ENCODE data around the gene ETV6.

ETV6 gene

GRCh38 chr12:11786638-11787365 is 137.3 kb downstream of the ETV6 start:
- DNase-seq = no peak

- no peak for DNase-seq
These were observed 138.0 kb downstream of the ETV6 start for GRCh38 chr12:11787437-11787836.

- DNase-seq = no peak
These were observed 138.7 kb downstream of the ETV6 start for GRCh38 chr12:11787933-11788849.

DNA sequence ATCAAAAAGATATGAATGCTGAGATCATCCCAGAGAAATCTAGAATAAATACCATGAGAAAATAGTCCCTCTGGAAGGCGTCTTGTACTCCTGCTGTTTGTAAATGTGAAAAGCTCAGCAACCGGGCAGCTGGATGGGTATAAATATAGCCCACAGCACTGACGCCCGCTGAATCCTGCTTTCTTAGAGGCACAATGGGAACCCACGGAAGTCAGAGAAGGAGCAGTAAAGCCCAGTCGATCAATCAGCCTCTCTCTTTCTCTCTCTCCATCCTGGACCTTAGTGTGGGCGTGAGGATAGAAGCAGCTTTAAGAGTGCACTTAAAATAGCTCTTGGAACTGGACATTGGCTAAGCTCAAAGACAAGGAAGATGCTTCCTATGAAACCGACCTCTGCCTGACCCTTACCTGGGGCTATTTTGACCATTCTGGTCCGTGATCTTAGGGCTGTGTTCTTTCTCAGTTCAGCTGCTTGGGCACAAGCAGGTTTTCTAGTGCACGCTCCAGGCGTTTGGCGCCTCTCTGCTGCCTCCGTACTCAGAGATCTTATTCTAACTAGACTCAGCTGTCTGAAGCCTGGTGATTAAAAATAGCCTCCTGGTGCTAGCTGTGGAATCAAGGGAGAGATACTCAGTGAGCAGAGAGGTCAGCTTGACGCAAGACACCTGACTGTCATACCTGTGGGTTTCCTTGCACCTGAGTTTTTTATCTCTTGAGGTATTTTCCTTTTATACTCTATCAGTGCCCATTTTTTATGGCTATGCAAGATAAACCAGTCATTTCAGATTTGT is 144.6 kb downstream of the ETV6 start:
- no peak for DNase-seq

GRCh38 chr12:11794751-11795150 is 145.3 kb downstream of the ETV6 start:
- no peak for DNase-seq

- DNase-seq = no peak
These were observed 145.9 kb downstream of the ETV6 start for GRCh38 chr12:11795192-11795912.

DNA sequence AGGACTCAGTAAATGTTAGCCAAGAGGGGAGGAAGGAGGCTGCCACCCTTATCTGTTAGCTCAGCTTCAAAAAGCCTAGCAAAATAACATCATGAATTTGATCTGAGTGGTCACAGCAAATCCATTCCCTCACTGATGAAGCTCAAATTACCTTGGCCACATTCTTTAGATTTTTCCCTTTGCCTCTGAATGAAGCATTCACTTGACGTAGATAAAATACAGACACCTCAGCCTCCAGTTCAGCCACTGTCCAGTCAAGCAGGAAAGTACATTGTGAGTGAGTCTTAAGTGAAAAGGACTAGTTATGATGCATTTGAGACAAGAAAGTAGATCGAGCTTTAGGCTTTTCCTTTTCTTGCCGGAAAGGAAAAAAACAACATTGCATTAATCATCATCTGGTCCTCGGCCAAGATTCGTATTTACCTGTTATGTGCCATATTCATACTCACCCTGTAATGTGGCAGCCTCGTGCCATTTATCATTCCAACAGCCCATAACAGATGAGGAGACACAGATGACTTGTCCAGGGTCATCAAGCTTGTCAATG is 146.5 kb downstream of the ETV6 start:
- no peak for DNase-seq

GRCh38 chr12:11797317-11797913 is 147.9 kb downstream of the ETV6 start:
- no peak for DNase-seq

DNA sequence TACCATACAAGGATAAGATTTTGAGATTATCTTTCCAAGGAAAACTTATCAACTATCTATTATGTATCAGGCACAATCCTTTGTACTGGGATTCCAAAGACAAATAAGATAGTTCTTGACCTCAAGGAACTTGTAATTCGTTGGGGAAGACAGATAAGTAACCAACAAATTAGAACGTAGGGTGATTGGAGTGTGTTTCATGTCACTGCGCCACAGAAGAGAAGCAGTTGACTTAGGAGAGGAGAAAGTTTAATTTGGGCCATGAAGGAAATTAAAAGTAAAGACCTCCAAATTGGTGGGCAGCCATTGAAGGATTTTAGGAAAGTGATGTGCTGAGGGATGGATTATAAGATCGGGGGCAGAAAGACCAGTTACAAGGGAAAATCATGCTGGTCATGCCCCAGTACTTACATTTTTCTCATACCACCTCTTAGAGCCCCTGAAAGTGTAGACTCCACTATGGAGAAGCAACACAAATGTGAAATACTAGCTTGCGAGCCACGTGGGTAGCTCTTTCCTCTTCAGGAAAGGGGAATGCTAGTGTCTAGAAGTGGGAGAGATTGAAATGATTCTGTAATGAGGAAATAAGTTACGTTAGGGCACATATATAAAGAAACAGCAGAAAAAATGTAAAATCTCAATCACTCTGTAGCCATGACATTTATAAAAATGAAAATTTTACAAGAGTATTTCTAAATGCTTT is 148.7 kb downstream of the ETV6 start:
- no peak for DNase-seq

GRCh38 chr12:11798856-11799501 is 149.5 kb downstream of the ETV6 start:
- no peak for DNase-seq

- DNase-seq = no peak
These were observed 150.0 kb downstream of the ETV6 start for GRCh38 chr12:11799502-11799873.

- DNase-seq = no peak
These were observed 152.2 kb downstream of the ETV6 start for GRCh38 chr12:11801643-11802042.

DNA sequence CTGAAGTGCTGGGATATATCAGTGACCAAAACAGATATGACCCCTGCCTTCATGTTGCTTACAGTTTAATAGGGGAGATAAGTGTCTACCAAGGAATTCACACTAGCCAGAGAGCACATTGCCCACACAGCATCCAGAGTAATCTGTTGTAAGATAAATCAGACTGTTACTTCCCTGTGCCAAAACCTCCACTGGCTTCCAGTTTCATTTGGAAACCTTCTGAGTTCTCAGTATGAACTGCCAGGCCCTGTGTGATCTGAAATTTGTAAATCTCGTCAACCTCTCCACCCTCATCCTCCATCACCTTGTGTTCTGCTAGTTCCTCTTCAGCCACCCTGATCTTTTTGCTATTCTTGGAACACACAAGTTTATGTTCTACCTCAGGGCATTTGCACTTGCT is 154.7 kb downstream of the ETV6 start:
- DNase-seq = no peak

GRCh38 chr12:11805043-11805442 is 155.6 kb downstream of the ETV6 start:
- DNase-seq = no peak

DNA sequence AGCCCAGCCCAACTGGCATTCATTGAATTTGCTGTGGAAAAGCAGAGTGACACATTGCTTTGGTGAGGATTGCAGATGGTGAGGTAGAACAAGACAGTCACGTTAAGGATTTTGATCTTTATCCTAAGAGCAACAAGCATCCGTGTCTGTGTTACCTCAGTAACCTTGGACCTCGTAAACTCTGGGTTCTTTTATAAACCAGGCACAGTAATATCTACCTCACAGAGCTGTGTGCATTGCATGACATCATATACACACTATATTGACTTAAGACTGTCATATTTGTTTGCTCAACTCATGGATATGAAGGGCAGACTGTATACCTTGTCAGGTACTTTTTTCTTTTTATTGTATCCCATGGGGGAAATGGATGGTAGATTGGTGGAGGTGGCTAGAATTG is 156.2 kb downstream of the ETV6 start:
- no peak for DNase-seq

GRCh38 chr12:11807458-11807857 is 158.0 kb downstream of the ETV6 start:
- peak; percentile 36 for DNase-seq

DNA sequence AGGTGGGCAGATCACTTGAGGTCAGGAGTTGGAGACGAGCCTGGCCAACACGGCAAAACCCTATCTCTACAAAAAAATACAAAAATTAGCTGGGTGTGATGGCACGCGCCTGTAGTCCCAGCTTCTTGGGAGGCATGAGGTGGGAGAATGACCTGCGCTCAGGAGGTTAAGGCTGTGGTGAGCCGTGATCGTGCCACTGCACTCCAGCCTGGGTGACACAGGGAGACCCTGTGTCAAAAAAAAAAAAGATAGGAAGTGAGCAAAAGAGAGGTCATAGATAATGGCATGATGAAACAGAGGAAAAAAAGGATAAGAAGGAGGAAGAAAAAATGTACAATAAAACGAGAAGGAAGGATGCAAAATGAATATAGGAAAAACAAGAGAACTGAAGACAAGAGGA is 159.5 kb downstream of the ETV6 start:
- no peak for DNase-seq

- DNase-seq = no peak
These were observed 160.7 kb downstream of the ETV6 start for GRCh38 chr12:11810206-11810545.

- no peak for DNase-seq
These were observed 161.5 kb downstream of the ETV6 start for GRCh38 chr12:11811008-11811407.

GRCh38 chr12:11812241-11812585 is 162.7 kb downstream of the ETV6 start:
- DNase-seq = no peak

Data from COR-L47 (cell line).